GM12892 (cell line): Measurements from ENCODE around the gene FGFR2. TPM values are rescaled to one million over a fixed set of nuclear protein-coding genes. Genes with fewer than 3 reads are reported as not detected.

Source experiments
- DNase-seq: peaks from one replicate; pipeline ENCODE4 v3.0.0; 2011; ENCODE audit not compliant: insufficient read length
- FAIRE-seq: peaks from 2 replicates; lab custom pipeline; 2011; peaks lifted over from hg19 to GRCh38; lab: Jason Lieb, UNC
- POLR2A ChIP-seq: IDR thresholded peaks from 2 replicates; pipeline ENCODE4 v1.6.1; 2011; ENCODE audit warnings: low read depth, low read length, control low read depth
- POLR2AphosphoS5 ChIP-seq: IDR thresholded peaks from 2 replicates; pipeline ENCODE4 v1.6.1; 2011; ENCODE audit warnings: low read depth, low read length, control low read depth
- TAF1 ChIP-seq: IDR thresholded peaks from 2 replicates; pipeline ENCODE4 v1.6.1; 2011; ENCODE audit warnings: low read depth, mild to moderate bottlenecking, control low read depth, low read length, borderline replicate concordance
- polyA plus RNA-seq: library from polyadenylated mRNA; unstranded; fragments of >200 nt; gene quantifications from one replicate; pipeline ENCODE4 v1.2.1, GENCODE V29; 2012; ENCODE audit warnings: missing spikeins, inconsistent platforms; ENCODE audit not compliant: missing spikeins

The FGFR2 gene
- polyA plus RNA-seq = not detected

DNA sequence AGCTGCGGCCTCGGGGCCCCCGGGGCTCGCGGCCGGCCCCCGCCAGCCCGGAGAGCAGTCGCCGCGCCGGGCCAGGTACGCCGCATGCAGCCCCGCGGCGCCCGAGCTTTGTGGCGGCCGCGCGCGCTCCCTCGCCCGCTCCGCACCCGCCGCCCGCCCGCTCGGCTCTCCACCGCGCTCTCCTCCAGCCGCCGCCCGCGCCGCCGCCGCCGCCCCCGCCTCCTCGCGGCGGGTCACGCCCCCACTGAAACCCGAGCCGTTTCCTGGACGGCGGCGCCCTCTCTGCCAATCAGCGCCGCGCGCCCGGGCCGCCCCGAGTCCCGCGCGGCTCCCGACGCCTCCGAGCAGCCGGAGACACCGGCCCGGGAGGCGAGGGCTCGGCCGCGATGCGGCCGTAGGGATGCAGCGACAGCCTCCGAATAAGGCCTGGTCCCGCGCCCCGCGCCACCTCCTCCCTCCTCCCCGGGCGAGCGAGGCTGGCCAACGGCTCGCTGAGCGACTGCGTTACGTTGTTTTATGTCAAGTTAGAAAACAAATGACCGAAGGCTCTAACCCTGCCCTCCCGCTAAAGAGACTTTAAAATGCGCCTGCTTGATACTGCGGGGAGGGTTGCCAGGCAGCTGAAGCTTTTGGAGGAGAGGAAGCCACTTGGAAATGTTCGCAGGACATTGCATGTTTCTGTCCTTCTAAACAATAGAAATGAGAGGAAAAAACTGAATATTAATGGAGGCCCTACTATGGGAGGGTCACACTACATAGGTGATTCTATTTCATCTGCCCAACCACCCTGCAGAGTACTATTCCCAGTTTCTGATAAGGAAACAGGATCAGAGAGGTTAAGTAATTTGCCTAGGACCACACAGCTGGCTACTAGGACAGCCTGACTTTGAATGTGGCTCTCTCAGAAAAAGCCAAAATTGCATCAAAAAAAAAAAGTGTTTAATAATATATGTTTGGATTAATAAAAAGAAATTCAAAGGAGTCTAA lies at the start of gene FGFR2:
TSS of gene FGFR2 (minus strand) at position 182 of the 987 bp plus-strand sequence. CDS start 4,627 bp downstream, outside the sequence.
- TF ChIP-seq POLR2AphosphoS5 = no peak
- TF ChIP-seq POLR2A = no peak
- no peak for TF ChIP-seq TAF1
- DNase-seq = peak; percentile 40
- no peak for FAIRE-seq

DNA sequence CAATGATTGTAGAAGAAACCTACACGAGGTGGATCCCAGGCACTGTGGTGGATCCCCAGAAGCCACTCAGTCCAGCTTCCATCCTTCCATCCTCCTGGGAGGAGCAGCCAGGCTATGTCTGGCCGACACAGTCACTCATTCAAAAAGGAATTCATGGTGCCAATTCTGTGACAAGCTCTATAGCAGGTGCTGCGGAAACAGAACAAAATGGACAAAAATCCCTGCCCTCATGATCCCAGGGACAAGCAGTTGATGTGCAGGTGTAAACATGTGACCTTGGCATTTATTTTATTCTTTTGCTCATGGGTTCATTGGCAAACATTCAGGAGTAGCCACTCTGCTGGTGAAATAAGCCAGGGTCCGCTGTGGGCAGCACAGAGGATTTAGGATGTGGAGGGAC lies 49.2 kb upstream of the FGFR2 start:
- DNase-seq = no peak
- FAIRE-seq = no peak
- TF ChIP-seq TAF1 (no peak), POLR2AphosphoS5 (no peak), POLR2A (no peak)

DNA sequence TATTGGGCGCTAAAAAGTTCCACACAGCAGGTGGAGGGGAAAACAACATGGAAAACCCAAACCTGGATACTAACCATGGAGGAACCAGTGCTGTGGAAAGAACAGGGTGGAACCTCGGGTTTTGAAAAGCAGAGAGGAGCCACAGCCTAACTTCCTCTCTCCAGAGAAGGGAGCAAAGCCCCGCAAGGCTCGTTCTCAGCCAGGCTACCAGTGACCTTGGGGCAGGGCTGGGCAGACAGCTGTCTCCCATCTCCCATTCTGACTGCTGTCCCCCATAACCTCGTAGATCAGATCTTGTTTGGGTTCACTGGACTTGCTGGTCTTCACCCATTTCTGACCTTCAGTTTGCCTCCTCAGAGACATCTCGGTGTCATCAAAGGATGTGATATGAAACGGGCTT lies 47.5 kb upstream of the FGFR2 start:
- TF ChIP-seq TAF1 = no peak
- no peak for TF ChIP-seq POLR2A
- no peak for TF ChIP-seq POLR2AphosphoS5
- FAIRE-seq (no peak), DNase-seq (no peak)

DNA sequence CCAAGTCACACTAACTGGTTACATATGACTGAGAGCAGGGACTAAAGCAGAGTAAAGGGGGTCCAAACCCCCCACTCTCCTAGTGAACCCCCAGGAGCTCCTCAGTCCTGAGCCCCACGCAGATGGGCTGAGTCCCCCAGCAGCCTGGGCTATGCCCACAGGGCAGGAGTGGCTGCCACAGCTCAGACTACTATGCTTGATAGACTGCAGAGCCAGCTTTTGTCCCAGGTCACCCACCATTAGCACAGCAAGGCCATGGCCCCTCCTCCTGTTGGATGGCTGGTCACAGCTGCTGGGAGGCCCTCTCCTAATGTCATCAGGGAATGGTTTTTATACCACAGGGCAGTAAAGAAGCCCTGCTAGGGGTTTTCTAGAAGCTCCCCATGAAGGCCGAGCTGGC lies 46.3 kb upstream of the FGFR2 start:
- DNase-seq (no peak), FAIRE-seq (no peak)
- TF ChIP-seq POLR2A (no peak), TAF1 (no peak), POLR2AphosphoS5 (no peak)

DNA sequence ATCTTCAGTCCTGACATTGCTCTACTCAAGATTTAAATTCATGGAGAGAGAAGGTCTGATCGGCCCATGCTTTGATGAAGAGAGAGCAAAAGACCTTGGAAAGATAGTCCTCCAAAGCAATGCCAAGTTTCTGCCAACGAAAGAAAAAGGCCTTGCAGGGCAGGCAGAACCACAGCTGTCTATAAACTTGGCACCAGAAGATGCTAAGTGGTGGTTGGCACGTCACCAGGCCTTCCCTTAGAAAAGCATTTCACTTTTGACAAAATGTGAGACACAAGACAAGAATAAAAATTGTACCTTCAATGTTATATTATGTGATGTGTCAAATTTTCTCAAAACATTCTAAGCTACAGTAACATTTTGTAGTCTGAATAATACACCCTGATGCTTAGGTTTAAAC lies 42.0 kb upstream of the FGFR2 start:
- no peak for FAIRE-seq
- TF ChIP-seq POLR2AphosphoS5 (no peak), TAF1 (no peak), POLR2A (no peak)
- no peak for DNase-seq

DNA sequence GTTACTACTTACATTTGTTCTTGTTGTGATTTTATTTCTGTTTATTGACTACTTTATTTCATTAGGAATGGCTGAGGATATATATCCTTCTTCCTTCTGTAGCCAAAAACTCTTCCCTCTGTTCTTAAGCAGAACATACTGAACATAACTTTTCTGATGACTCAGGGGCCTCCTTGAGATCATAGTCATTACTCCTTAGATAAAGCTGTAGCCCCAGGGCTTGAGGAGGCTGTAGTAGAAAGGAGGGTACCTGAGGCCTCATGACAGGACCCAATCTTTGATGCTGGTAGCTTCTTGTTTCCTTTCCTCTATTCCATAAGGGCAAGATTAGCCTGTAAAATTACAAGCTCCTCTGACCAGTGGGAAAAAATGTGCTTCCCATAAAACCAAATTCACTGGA lies 41.2 kb upstream of the FGFR2 start:
- no peak for FAIRE-seq
- TF ChIP-seq TAF1 = no peak
- TF ChIP-seq POLR2A = no peak
- TF ChIP-seq POLR2AphosphoS5 = no peak
- DNase-seq = no peak

DNA sequence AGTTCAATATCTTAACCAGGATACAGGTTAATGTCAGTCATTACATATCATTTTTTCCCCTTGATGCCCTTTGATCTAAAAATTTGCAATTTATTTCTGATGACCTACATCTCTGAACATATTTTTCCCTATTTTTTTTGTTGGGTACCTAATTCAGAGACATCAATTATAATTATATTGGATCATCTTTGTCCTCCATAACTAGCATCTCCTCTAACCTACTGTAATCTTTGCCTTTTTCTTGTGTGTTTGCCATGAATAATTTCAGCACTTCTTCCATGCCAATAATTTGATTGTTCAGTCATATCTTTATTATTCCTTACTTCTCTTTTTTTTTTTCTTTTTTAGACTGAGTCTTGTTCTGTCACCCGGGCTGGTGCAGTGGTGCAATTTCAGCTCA lies 39.2 kb upstream of the FGFR2 start:
- no peak for FAIRE-seq
- TF ChIP-seq POLR2A (no peak), POLR2AphosphoS5 (no peak), TAF1 (no peak)

DNA sequence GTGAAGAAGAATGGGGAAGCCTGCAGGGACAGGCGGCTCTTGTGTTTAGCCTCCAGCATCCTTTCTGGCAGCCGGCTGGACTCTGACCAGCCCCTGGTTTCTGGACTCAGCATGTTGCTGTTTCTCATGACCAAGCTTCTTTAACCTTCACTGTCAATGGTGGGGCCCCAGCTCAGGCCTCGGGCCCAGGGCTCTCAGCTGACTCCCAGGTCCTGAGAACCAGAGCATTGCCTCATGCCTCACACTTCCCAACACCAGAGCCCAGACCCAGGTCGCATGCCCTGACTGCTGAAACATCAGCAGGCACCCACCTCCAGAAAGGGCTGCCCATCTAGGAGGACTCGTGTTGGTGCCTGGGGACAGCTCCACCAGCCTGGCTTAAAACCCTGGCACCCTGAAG lies 34.8 kb upstream of the FGFR2 start:
- DNase-seq (no peak), FAIRE-seq (no peak)
- TF ChIP-seq TAF1 (no peak), POLR2AphosphoS5 (no peak), POLR2A (no peak)

More for the DNA sequence above, 39.2 kb upstream of the FGFR2 start:
- DNase-seq = no peak

DNA sequence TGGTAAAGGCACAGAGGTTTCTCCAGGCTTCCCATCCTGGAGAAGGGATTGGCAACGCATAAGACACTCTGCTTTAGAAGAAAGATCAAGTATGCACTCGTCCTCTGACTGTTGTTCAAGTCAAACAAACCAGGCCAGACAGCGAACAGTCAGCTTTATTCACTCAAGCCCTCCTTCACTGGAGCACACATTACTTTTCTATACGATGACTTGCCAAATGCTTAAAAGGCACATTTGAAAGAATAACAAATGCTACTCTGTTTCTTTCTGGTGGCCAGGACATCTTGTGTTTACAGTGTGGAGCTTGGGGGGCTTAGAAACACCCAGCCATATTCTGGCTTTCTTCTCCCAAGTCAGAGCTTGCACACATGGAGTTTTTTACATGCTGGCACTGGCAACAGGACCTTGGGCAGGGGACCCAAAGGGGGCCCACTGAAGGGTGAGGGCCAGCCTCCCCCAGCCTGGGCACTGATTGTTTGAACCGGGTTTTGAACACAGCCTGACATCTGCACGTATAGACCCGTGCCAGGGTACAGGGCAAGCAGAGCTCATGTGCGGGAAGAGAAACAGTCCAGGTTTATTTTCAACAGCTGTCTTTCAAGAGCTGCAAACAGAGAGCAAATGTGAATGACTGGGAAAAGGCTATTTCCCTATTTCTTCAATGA lies 33.3 kb upstream of the FGFR2 start:
- DNase-seq (no peak), FAIRE-seq (no peak)
- TF ChIP-seq TAF1 = no peak
- no peak for TF ChIP-seq POLR2A
- TF ChIP-seq POLR2AphosphoS5 = no peak

DNA sequence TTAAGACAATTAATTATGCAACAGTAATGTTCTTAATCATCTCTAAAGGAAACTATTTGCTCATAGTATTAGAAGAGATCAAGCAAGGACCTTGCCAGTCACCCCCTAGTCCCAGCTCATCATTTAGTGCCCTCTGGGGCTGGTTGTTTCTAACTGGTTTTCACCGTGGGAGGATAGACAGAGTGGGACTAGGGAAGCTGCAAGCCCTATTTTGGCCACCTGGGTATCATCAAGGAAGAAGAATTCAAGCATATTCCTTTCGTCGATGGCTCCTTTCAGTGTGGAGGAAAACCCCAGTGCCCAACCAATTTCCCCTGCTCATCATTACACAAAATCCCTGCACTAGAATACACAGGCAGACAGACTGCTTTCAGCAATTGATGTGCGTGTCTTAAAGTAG lies 30.6 kb upstream of the FGFR2 start:
- no peak for FAIRE-seq
- TF ChIP-seq POLR2A (no peak), TAF1 (no peak), POLR2AphosphoS5 (no peak)
- DNase-seq = no peak

DNA sequence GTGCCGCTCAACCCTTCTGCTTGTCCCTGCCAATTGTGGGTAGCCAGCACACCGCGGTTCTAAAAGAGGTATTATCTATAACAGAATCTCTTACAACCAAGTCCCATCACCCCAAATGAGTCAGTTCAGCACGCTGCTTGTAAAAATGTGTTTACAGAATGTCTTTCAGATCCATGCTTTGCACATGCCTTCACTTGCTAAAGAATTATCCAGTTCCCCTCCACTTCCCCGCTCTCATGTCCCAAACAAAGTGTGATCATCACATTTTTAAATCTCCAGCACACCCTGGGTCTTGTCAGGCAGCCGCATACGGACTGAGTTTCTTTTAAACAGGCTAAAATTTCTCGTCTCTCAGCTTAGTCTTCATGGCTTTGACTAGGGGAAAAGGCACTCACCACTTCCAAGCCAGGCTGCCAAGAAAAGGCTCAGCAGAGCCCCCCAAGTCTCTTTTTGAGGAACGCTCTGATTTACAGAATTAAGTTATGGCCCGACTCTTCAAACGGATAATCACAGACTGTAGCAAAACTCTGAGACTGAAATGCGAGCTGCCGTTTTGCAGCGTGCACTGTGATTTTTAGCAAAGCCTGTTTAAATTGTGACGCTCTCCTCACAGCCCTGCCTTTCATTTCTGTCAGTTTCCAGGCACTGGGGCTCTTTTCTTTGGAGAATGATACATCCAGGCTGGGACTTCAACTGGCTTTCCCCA lies 29.8 kb upstream of the FGFR2 start:
- DNase-seq (no peak), FAIRE-seq (no peak)
- TF ChIP-seq POLR2A = no peak
- no peak for TF ChIP-seq TAF1
- TF ChIP-seq POLR2AphosphoS5 = no peak
